GM12878 (cell line): ENCODE data around the gene MAPT. TPM values are rescaled to one million over a fixed set of nuclear protein-coding genes. Genes with fewer than 3 reads are reported as not detected.

Experiments used
- ATAC-seq: fragments of 200-7000 bp; cut with Tn5 transposase; 3 replicates; pipeline ENCODE4 v1.9.1; 2020; ENCODE audit warnings: mild to moderate bottlenecking, moderate library complexity
- BruUV-seq: library from RNA; stranded (reverse); fragments of 400-500 nt; replicated peaks from 2 replicates; lab custom pipeline; 2021; lab: Mats Ljungman, UMichigan
- CTCF ChIA-PET: fragments of 300-600 bp; sonication (Branson Sonifier 250); formaldehyde crosslinking; extraction: SDS; loops from one replicate; lab custom pipeline; 2021; ENCODE audit warnings: inconsistent platforms; lab: Yijun Ruan, JAX
- POLR2A ChIA-PET: fragments of 350-600 bp; formaldehyde crosslinking; extraction: SDS; loops from one replicate; lab custom pipeline; 2021; ENCODE audit warnings: inconsistent platforms; lab: Charles Lee
- RAD21 ChIA-PET: fragments of 300-600 bp; sonication (Branson Sonifier 250); formaldehyde crosslinking; loops from one replicate; lab custom pipeline; 2023; ENCODE audit warnings: antibody characterized with exemption; ENCODE audit not compliant: unreplicated experiment; lab: Charles Lee
- SMC1A ChIA-PET: fragments of 300-600 bp; sonication (Branson Sonifier 250); formaldehyde crosslinking; loops from one replicate; lab custom pipeline; 2023; ENCODE audit not compliant: unreplicated experiment, uncharacterized antibody; lab: Charles Lee
- DNase-seq: peaks from one replicate; pipeline ENCODE4 v3.0.0-alpha.2; 2011; ENCODE audit warnings: low read depth, low spot score
- FAIRE-seq: peaks from 3 replicates; lab custom pipeline; 2011; peaks lifted over from hg19 to GRCh38; lab: Jason Lieb, UNC
- H2AFZ ChIP-seq: 2 replicates; pipeline ENCODE4 v1.6.0; 2011; ENCODE audit warnings: low read depth, low read length, control low read depth; ENCODE audit not compliant: control insufficient read depth
- H3K27ac ChIP-seq: 2 replicates; pipeline ENCODE4 v1.5.1; 2011; ENCODE audit warnings: control low read depth; ENCODE audit not compliant: control insufficient read depth, insufficient read depth
- H3K27me3 ChIP-seq, 2 experiments: replicated peaks in 1 of 2; 2 replicates each; pipeline versions ENCODE4 v1.6.0 to v1.6.1; 2011; ENCODE audit warnings: low read length in 1 of 2; ENCODE audit not compliant: control insufficient read depth in 2 of 2, insufficient read depth in 2 of 2
- H3K36me3 ChIP-seq, 2 experiments: 2 replicates each; pipeline ENCODE4 v1.5.1; 2011; ENCODE audit warnings: low read length in 1 of 2; ENCODE audit not compliant: control insufficient read depth in 2 of 2, insufficient read depth in 2 of 2
- H3K4me1 ChIP-seq: 2 replicates; pipeline ENCODE4 v1.6.1; 2011; ENCODE audit warnings: mild to moderate bottlenecking, low read length, moderate library complexity, mixed read lengths; ENCODE audit not compliant: control insufficient read depth, insufficient read depth
- H3K4me2 ChIP-seq: 2 replicates; pipeline ENCODE4 v1.6.0; 2011; ENCODE audit warnings: control low read depth; ENCODE audit not compliant: control insufficient read depth, insufficient read depth
- H3K4me3 ChIP-seq: fragments of 200-600 bp; sonication (generic); 2 replicates; pipeline ENCODE4 v1.5.1; 2016
- H3K79me2 ChIP-seq: 2 replicates; pipeline ENCODE4 v1.6.0; 2011; ENCODE audit warnings: low read length; ENCODE audit not compliant: control insufficient read depth, insufficient read depth
- H3K9ac ChIP-seq: 2 replicates; pipeline ENCODE4 v1.8.0; 2011; ENCODE audit warnings: low read length, control low read depth, mixed read lengths; ENCODE audit not compliant: control insufficient read depth, insufficient read depth
- H3K9me3 ChIP-seq: replicated peaks from 3 replicates; pipeline ENCODE4 v1.5.1; 2011; ENCODE audit warnings: mild to moderate bottlenecking, low read length; ENCODE audit not compliant: control insufficient read depth, insufficient read depth
- H4K20me1 ChIP-seq: 2 replicates; pipeline ENCODE4 v1.6.0; 2011; ENCODE audit not compliant: control insufficient read depth, insufficient read depth
- BACH1 ChIP-seq: fragments of 450-650 bp; IDR thresholded peaks from 2 replicates; pipeline ENCODE4 v1.6.1; 2017; ENCODE audit warnings: mild to moderate bottlenecking, borderline replicate concordance
- CREM ChIP-seq: IDR thresholded peaks from 2 replicates; pipeline ENCODE4 v1.6.1; 2014; ENCODE audit warnings: antibody characterized with exemption, low read depth
- FOXM1 ChIP-seq: IDR thresholded peaks from 2 replicates; pipeline ENCODE4 v1.6.1; 2012; ENCODE audit warnings: low read depth, mild to moderate bottlenecking, inconsistent platforms, low read length, moderate library complexity
- IKZF2 ChIP-seq, 2 experiments: fragments of 450-650 bp; IDR thresholded peaks; 2 replicates each; pipeline ENCODE4 v1.6.1; 2017; ENCODE audit warnings: mild to moderate bottlenecking in 2 of 2, moderate library complexity in 2 of 2
- KDM1A ChIP-seq: fragments of 200-600 bp; sonication (generic); IDR thresholded peaks from 2 replicates; pipeline ENCODE4 v1.6.1; 2016; ENCODE audit warnings: borderline replicate concordance
- KLF5 ChIP-seq: fragments of 450-650 bp; IDR thresholded peaks from 2 replicates; pipeline ENCODE4 v1.6.1; 2014; ENCODE audit warnings: mild to moderate bottlenecking; ENCODE audit not compliant: partially characterized antibody
- RAD21 ChIP-seq: IDR thresholded peaks from 2 replicates; pipeline ENCODE4 v1.6.1; 2011; ENCODE audit warnings: mild to moderate bottlenecking, low read depth, low read length, moderate library complexity; ENCODE audit not compliant: insufficient read depth
- SMAD1 ChIP-seq: fragments of 450-650 bp; IDR thresholded peaks from 2 replicates; pipeline ENCODE4 v1.6.1; 2018; ENCODE audit warnings: mild to moderate bottlenecking, low read depth; ENCODE audit not compliant: partially characterized antibody
- ZSCAN29 ChIP-seq: fragments of 450-650 bp; IDR thresholded peaks from 2 replicates; pipeline ENCODE4 v1.6.1; 2017; ENCODE audit warnings: mild to moderate bottlenecking, moderate library complexity
- WGBS: methylation state at CpG from one replicate; pipeline ENCODE4 v1.1.6; 2016; ENCODE audit warnings: low lambda C conversion rate; ENCODE audit not compliant: insufficient replicate concordance, insufficient coverage; ENCODE audit errors: missing lambda C conversion rate; 5-methylcytosine and 5-hydroxymethylcytosine counted together
- in situ Hi-C: fragments of 300-500 bp; cut with MboI; formaldehyde crosslinking; loops from 9 replicates; pipeline ENCODE4 v1.14.3; 2018; ENCODE audit warnings: mixed read lengths
- intact Hi-C: fragments of 100-400 bp; cut with micrococcal nuclease; formaldehyde crosslinking; loops from one replicate; pipeline ENCODE4 v1.14.2; 2022; ENCODE audit not compliant: unreplicated experiment
- polyA plus RNA-seq, 11 experiments: library from polyadenylated mRNA; depleted of rRNA in 4 of 11; unstranded in 6 of 11; stranded (reverse) in 5 of 11; fragments of >200 nt; fragmentation: Nextera tagmentation in 4 of 11; fragmentation: Illumina TruSeq in 1 of 11; extraction: Ambion mirVana in 4 of 11; extraction: Trizol in 1 of 11; gene quantifications; 1 replicate in 1 of 11; 2 replicates in 10 of 11; pipeline versions ENCODE4 v1.2.1 to v1.2.3, GENCODE V29; 2011 to 2016; ENCODE audit warnings: inconsistent platforms in 2 of 11, missing spikeins in 2 of 11, low read depth in 1 of 11
- total RNA-seq, 4 experiments: library from RNA; depleted of rRNA in 3 of 4; stranded (reverse); fragments of >200 nt in 3 of 4; fragmentation: Illumina TruSeq in 1 of 4; extraction: Trizol in 1 of 4; gene quantifications; 2 replicates each; pipeline versions ENCODE4 v1.2.1 to v1.2.3, GENCODE V29; 2013 to 2021
- TF ChIP-seq, protein P1 (sequence below): IDR thresholded peaks from 2 replicates; pipeline ENCODE4 v1.6.1; 2012; ENCODE audit warnings: low read depth, low read length, improper control_type of control experiment
- TF ChIP-seq, protein P2 (sequence below): IDR thresholded peaks from 2 replicates; pipeline ENCODE4 v1.6.1; 2011; ENCODE audit warnings: low read depth, low read length, improper control_type of control experiment, borderline replicate concordance
- TF ChIP-seq, protein P3 (sequence below): IDR thresholded peaks from 2 replicates; pipeline ENCODE4 v1.6.1; 2011; ENCODE audit warnings: low read depth, mild to moderate bottlenecking, low read length, moderate library complexity, borderline replicate concordance; ENCODE audit errors: extremely low read depth

Gene MAPT
- total and polyA plus RNA-seq, 10 of the 15 experiments (the other 5 are each of a cell fraction or from before 2014, with no cell fraction given) = under 0.01 to 0.05 (median 0.03) TPM; not detected in 7

GRCh38 chr17:45855691-45856336 is 38.5 kb upstream of the MAPT start:
- in situ Hi-C loops = no loop called here
- ChIA-PET POLR2A (interaction anchor here (0.6 kb wide), 1 partner anchor 1198 kb away, joined by 3 read pairs; no protein-coding TSS in a partner anchor), CTCF (interaction anchor here (1.3 kb wide), 1 partner anchor 24 kb away, joined by 5 read pairs; no protein-coding TSS in a partner anchor)

More at GRCh38 chr17:45855691-45856336, 38.5 kb upstream of the MAPT start:
- no TSS peak for BruUV-seq
- no peak overlapping the region for H2AFZ ChIP-seq
- ChIA-PET SMC1A (no interaction called here), RAD21 (no interaction called here)
- 47% methylated on average over 2 of the region's 2 CpGs for WGBS
- H4K20me1 ChIP-seq = no peaks in the 10 kb centered on the region; the same call in 1 of the 2 replicates
- H3K4me1 ChIP-seq = no peaks in the 10 kb centered on the region
- intact Hi-C loops = no loop called here
- no peak overlapping the region for H3K4me3 ChIP-seq
- no peaks in the 10 kb centered on the region; a peak in 2 of 4 replicates for H3K27me3 ChIP-seq
- no peaks in the 10 kb centered on the region for H3K36me3 ChIP-seq
- no peaks in the 10 kb centered on the region for H3K79me2 ChIP-seq
- no peaks in the 10 kb centered on the region for H3K9me3 ChIP-seq
- no peak overlapping the region for H3K4me2 ChIP-seq
- TF ChIP-seq FOXM1 (no peak), SMAD1 (no peak), BACH1 (no peak), KLF5 (no peak), ZSCAN29 (no peak), CREM (no peak), IKZF2 (IDR thresholded peaks at IDR 0.05) (no peak), KDM1A (no peak), RAD21 (no peak)
- TF ChIP-seq, protein P1, sequence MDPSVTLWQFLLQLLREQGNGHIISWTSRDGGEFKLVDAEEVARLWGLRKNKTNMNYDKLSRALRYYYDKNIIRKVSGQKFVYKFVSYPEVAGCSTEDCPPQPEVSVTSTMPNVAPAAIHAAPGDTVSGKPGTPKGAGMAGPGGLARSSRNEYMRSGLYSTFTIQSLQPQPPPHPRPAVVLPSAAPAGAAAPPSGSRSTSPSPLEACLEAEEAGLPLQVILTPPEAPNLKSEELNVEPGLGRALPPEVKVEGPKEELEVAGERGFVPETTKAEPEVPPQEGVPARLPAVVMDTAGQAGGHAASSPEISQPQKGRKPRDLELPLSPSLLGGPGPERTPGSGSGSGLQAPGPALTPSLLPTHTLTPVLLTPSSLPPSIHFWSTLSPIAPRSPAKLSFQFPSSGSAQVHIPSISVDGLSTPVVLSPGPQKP = no peak
- TF ChIP-seq, protein P2, sequence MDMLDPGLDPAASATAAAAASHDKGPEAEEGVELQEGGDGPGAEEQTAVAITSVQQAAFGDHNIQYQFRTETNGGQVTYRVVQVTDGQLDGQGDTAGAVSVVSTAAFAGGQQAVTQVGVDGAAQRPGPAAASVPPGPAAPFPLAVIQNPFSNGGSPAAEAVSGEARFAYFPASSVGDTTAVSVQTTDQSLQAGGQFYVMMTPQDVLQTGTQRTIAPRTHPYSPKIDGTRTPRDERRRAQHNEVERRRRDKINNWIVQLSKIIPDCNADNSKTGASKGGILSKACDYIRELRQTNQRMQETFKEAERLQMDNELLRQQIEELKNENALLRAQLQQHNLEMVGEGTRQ = no peak
- TF ChIP-seq, protein P3, sequence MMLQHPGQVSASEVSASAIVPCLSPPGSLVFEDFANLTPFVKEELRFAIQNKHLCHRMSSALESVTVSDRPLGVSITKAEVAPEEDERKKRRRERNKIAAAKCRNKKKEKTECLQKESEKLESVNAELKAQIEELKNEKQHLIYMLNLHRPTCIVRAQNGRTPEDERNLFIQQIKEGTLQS = no peak
- no peak for DNase-seq
- no peak for ATAC-seq
- H3K27ac ChIP-seq = no peak overlapping the region
- H3K9ac ChIP-seq = no peak overlapping the region
- no peak for FAIRE-seq
